B cell (primary cell): ENCODE data around the gene FLAD1. TPM values are rescaled to one million over a fixed set of nuclear protein-coding genes. Genes with fewer than 3 reads are reported as not detected.
A peak's percentile ranks its signal among the peaks of the same experiment; 100 is the strongest.

ENCODE experiments used
- ATAC-seq: fragments of 200-7000 bp; cut with Tn5 transposase; one replicate; pipeline ENCODE4 v1.10.0; 2021; ENCODE audit warnings: low read depth, mild to moderate bottlenecking, moderate number of reproducible peaks, moderate library complexity
- CTCF ChIA-PET: fragments of 350-600 bp; sonication (Branson Sonifier 250); formaldehyde crosslinking; loops from one replicate; lab custom pipeline; 2021; ENCODE audit warnings: antibody characterized with exemption, inconsistent platforms; lab: Charles Lee
- POLR2A ChIA-PET: fragments of 350-600 bp; sonication (Branson Sonifier 250); formaldehyde crosslinking; loops from one replicate; lab custom pipeline; 2021; ENCODE audit warnings: antibody characterized with exemption; lab: Charles Lee
- DNase-seq: peaks from one replicate; pipeline ENCODE4 v3.0.0; 2013
- H2AFZ ChIP-seq: 2 replicates; pipeline ENCODE4 v1.6.1; 2012; ENCODE audit warnings: mild to moderate bottlenecking, low read depth, low read length; ENCODE audit not compliant: insufficient read depth, poor library complexity, severe bottlenecking
- H3K27ac ChIP-seq, 2 donors: 1 replicate in 1 of 2; 2 replicates in 1 of 2; pipeline ENCODE4 v1.5.1; 2012 to 2013; ENCODE audit warnings: low read length in 2 of 2, mild to moderate bottlenecking in 2 of 2, moderate library complexity in 1 of 2
- H3K27me3 ChIP-seq, 4 experiments: fragments of 200-600 bp in 1 of 4; sonication (generic) in 1 of 4; replicated peaks in 1 of 4; 1 replicate in 2 of 4; 2 replicates in 2 of 4; pipeline versions ENCODE4 v1.6.1 to v1.7.0; 2013 to 2016; ENCODE audit warnings: low read length in 3 of 4, mild to moderate bottlenecking in 2 of 4, mixed read lengths in 1 of 4, moderate library complexity in 1 of 4; ENCODE audit not compliant: insufficient read depth in 4 of 4, control insufficient read depth in 3 of 4; ENCODE audit errors: control extremely low read depth in 1 of 4
- H3K36me3 ChIP-seq, 2 experiments: replicated peaks in 1 of 2; 1 replicate in 1 of 2; 2 replicates in 1 of 2; pipeline versions ENCODE4 v1.6.1 to v1.7.1; 2013; ENCODE audit warnings: low read length in 1 of 2; ENCODE audit not compliant: insufficient read depth in 2 of 2, control insufficient read depth in 1 of 2; ENCODE audit errors: control extremely low read depth in 1 of 2, extremely low read depth in 1 of 2
- H3K4me1 ChIP-seq, 2 donors: fragments of 200-600 bp in 1 of 2; sonication (generic) in 1 of 2; 1 replicate in 1 of 2; 2 replicates in 1 of 2; pipeline versions ENCODE4 v1.5.1 to v1.6.1; 2013 to 2017; ENCODE audit warnings: low read length in 2 of 2; ENCODE audit not compliant: control insufficient read depth in 2 of 2, insufficient read depth in 2 of 2
- H3K4me2 ChIP-seq: replicated peaks from 2 replicates; pipeline ENCODE3; 2012; ENCODE audit warnings: mild to moderate bottlenecking, low read depth, low read length; ENCODE audit not compliant: poor library complexity, severe bottlenecking
- H3K4me3 ChIP-seq, 5 experiments: fragments of 200-600 bp in 1 of 5; sonication (generic) in 1 of 5; 1 replicate in 3 of 5; 2 replicates in 2 of 5; pipeline versions ENCODE4 v1.5.1 to v1.7.0; 2011 to 2016; ENCODE audit warnings: low read length in 4 of 5, mild to moderate bottlenecking in 4 of 5, low read depth in 2 of 5, control low read depth in 1 of 5, moderate library complexity in 1 of 5; ENCODE audit not compliant: insufficient read depth in 1 of 5; ENCODE audit errors: control extremely low read depth in 1 of 5, extremely low read depth in 1 of 5
- H3K79me2 ChIP-seq: fragments of 200-600 bp; sonication (generic); one replicate; pipeline ENCODE4 v1.6.0; 2016; ENCODE audit warnings: low read length; ENCODE audit not compliant: control insufficient read depth, insufficient read depth
- H3K9ac ChIP-seq: fragments of 200-600 bp; sonication (generic); 2 replicates; pipeline ENCODE4 v1.6.1; 2017; ENCODE audit warnings: mild to moderate bottlenecking, low read length, moderate library complexity
- H3K9me3 ChIP-seq, 3 donors: one replicate each; pipeline versions ENCODE4 v1.6.1 to v1.7.1; 2013; ENCODE audit warnings: low read length in 2 of 3; ENCODE audit not compliant: control insufficient read depth in 2 of 3, insufficient read depth in 1 of 3; ENCODE audit errors: control extremely low read depth in 1 of 3
- H4K20me1 ChIP-seq: 2 replicates; pipeline ENCODE4 v1.6.0; 2012; ENCODE audit warnings: mild to moderate bottlenecking, low read length; ENCODE audit not compliant: insufficient read depth, control insufficient read depth, poor library complexity, severe bottlenecking
- H3K27ac Mint-ChIP-seq: one replicate; pipeline ENCODE4 v1.8.0; 2021; ENCODE audit warnings: mixed read lengths
- H3K27me3 Mint-ChIP-seq: one replicate; pipeline ENCODE4 v1.8.0; 2021; ENCODE audit warnings: mixed read lengths
- H3K4me1 Mint-ChIP-seq: one replicate; pipeline ENCODE4 v1.8.0; 2021; ENCODE audit warnings: mixed read lengths
- H3K4me3 Mint-ChIP-seq: one replicate; pipeline ENCODE4 v1.8.0; 2021; ENCODE audit warnings: mixed read lengths
- H3K9me3 Mint-ChIP-seq: one replicate; pipeline ENCODE4 v1.8.0; 2022; ENCODE audit warnings: mixed read lengths; ENCODE audit not compliant: insufficient read depth
- CTCF ChIP-seq: fragments of 200-600 bp; IDR thresholded peaks from one replicate; pipeline ENCODE4 v1.8.0; 2022; ENCODE audit warnings: antibody characterized with exemption, mild to moderate bottlenecking
- EZH2 ChIP-seq: IDR thresholded peaks from 2 replicates; pipeline ENCODE4 v1.6.1; 2012; ENCODE audit warnings: borderline replicate concordance, low read depth, mild to moderate bottlenecking, moderate library complexity, low read length; ENCODE audit not compliant: insufficient read depth, poor library complexity, severe bottlenecking
- WGBS: methylation state at CpG from one replicate; pipeline ENCODE4 v1.1.5; 2013; ENCODE audit warnings: missing lambda C conversion rate; ENCODE audit not compliant: insufficient coverage; 5-methylcytosine and 5-hydroxymethylcytosine counted together
- intact Hi-C: fragments of 100-400 bp; cut with micrococcal nuclease; formaldehyde crosslinking; loops from one replicate; pipeline ENCODE4 v1.10.0; 2022
- polyA plus RNA-seq: library from polyadenylated mRNA; depleted of rRNA; stranded (reverse); fragments of >200 nt; gene quantifications from 2 replicates; pipeline ENCODE4 v1.2.3, GENCODE V29; 2012
- total RNA-seq, 2 donors: library from RNA; stranded (reverse); fragments of 120-200 nt in 1 of 2; gene quantifications; 1 replicate in 1 of 2; 2 replicates in 1 of 2; pipeline versions ENCODE4 v1.2.3 to v1.2.4, GENCODE V29; 2013 to 2022

The FLAD1 gene
- total and polyA plus RNA-seq, 2 donors (not counting 1 experiment from before 2014, with no cell fraction given): 51.4 to 83.0 TPM

- peak overlapping the region; percentile 89 for H3K27ac Mint-ChIP-seq
Measured at GRCh38 chr1:154943649-154944400, 39.3 kb upstream of the FLAD1 start.

More at GRCh38 chr1:154943649-154944400, 39.3 kb upstream of the FLAD1 start:
- peak overlapping the region; percentile 82 for H3K4me2 ChIP-seq
- H3K4me3 Mint-ChIP-seq: peak overlapping the region; percentile 72
- H3K79me2 ChIP-seq: peaks cover 26% of the 10 kb centered on the region
- H3K9ac ChIP-seq: no peak overlapping the region
- peak overlapping the region in 1 of 5 experiments; percentile 7 for H3K4me3 ChIP-seq
- H3K27me3 Mint-ChIP-seq: no peaks in the 10 kb centered on the region
- peaks cover 66% of the 10 kb centered on the region for H3K4me1 Mint-ChIP-seq
- H3K36me3 ChIP-seq: peaks cover 0 to 42% of the 10 kb centered on the region in 2 experiments
- intact Hi-C loops: loop anchor here (1.0 kb wide), 1 partner anchor 11 kb away; no protein-coding TSS in a partner anchor
- peak; percentile 69 for DNase-seq
- ChIA-PET CTCF (interaction anchor here (0.6 to 1.9 kb wide), 18 partner anchors 11 to 464 kb away, joined by 3 to 9 read pairs (median 4); partner anchors contain the start of genes ADAM15, ADAR and KRTCAP2), POLR2A (interaction anchor here (0.6 to 1.5 kb wide), 6 partner anchors 17 to 116 kb away, joined by 3 to 7 read pairs (median 5); partner anchors contain the start of gene PYGO2)
- TF ChIP-seq EZH2 (no peak), CTCF (peak; percentile 71)
- WGBS: 18% methylated on average over 3 of the region's 6 CpGs
- H3K27ac ChIP-seq: peak overlapping the region; percentile 58 to 88
- no peak overlapping the region for H2AFZ ChIP-seq
- peaks cover 26% of the 10 kb centered on the region for H4K20me1 ChIP-seq
- ATAC-seq: peak; percentile 22
- no peaks in the 10 kb centered on the region for H3K9me3 ChIP-seq
- H3K9me3 Mint-ChIP-seq: no peaks in the 10 kb centered on the region
- H3K27me3 ChIP-seq: no peaks in the 10 kb centered on the region
- H3K4me1 ChIP-seq: peaks cover 47 to 63% of the 10 kb centered on the region in 2 donors
